HG03280 (cell line): ENCODE data around the gene RENBP.

Source experiments
- ATAC-seq: cut with Tn5 transposase; IDR thresholded peaks from one replicate; pipeline ENCODE4 v1.9.1; 2021; ENCODE audit warnings: mild to moderate bottlenecking, moderate library complexity; ENCODE audit not compliant: unreplicated experiment

Gene RENBP

DNA sequence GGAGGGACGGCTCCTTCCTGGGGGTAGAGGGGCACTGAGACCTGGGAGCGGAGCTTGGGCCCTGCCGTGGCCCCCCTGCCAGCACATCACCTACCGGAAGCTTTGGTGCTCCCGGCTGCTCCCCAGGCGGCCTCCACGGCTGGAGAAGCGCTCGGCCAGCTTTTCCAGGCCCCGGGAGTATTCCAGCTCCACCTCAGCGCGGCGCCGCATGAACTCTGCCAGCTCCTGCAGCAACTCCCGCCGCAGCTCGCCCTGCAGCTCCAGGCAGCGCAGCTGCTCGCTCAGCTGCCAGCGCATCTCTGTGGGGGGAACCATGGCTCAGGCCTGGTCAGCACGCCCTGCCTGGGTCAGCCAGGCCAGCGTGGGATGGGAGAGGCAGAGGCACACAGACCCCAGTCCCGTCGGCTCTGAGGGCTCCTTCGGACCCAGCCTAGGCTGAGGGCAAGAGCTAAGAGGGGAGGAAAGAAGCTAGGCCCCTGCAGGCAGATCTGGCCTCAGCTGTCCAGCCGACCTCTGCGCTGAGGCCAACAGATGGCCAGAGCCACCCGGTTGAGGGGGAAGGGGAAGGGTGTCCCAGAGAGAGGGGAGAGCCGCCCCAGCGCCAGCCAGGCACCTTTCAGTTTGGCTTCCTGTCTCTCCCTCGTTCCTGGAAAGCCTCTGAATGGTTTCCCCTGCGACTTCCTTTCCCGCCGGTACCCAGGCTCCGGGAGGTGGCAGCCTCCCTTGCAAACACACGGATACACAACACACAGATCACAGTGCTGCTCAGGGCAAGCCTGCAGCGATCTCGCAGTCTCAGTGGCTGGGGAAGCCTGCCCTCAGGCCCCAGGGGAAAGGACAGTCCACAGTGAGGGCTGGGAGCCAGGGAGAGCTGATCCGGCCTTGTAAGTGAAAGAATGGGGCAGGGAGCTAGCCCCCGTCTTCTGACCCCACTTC lies 22.7 kb downstream of the RENBP start:
- no peak for ATAC-seq

DNA sequence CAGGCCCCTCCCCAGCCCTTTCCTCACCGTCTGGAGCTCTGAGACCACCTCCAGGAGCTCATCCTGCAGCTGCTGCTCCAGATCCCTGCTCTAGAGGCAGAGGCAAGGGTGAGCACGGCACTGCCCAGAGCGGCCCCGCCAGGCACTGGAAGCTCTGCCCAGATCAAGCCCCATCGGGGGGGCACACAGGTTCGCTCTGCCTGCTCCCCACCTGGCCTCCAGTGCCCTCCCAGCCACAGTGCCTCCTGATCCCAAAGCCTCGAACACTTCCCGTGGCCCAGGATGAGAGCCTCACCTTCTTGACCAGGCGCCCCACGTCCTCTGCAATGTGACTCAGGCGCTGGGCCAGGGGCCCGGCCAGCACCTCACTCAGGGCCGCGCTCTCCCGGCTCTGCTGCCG lies 23.4 kb downstream of the RENBP start:
- ATAC-seq, result no peak

DNA sequence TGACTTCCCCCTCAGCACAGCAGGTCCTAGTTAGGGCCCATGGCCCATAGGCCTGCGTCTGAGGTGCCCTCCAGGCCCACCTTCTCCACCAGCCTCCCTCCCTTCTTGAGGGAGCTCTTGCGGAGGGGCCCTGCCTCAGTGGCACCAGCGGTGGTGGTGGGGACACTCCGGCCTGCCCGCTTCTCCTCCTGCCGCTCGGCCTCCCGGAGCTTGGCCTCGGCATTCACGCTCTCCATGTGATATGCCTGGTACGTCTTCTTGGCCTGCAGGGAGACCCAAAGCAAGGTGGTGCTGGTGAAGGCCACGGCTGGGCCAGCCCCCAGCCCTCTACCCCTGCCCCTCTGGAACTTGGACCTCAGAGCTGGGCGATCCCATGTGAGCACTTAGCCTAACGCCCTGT lies 23.9 kb downstream of the RENBP start:
- ATAC-seq, result no peak

DNA sequence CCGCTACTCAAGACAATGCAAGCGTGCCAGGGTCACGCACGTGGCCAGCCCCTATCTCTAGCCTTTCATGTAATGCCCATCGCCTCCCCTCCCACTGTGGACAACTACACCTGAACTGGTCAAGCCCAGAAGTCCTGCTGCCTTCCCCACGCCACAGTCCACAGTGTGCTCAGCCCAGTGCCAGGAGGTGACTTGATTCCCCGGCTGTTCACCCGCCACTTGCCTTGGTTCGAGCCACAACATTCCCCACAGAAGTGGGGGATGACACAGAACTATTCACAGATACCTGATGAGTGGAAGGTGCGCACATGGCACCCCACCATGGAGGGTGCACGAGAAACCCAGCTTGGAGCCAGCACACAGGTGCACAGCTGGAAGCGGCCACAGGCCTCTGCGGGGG lies 25.2 kb downstream of the RENBP start:
- ATAC-seq, result no peak

DNA sequence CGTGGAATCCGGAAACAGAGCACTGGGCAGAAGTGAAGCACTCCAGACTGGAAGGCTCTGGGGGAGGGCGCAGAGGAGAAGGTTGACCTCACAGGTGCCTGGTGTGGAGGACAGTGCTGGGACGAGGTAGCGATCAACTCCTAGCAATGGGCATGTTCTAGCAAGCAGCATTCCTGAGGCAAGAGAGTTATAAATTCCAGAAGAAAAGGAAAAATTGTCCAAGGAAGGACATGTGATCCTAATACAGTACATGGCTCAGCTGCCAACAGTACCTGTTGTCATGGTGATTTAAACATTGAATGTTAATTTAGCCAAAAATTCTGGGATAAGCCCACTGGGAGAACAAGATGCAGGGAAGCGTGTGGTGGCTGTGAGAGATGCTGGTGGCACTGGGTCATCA lies 26.6 kb downstream of the RENBP start:
- ATAC-seq, result no peak

DNA sequence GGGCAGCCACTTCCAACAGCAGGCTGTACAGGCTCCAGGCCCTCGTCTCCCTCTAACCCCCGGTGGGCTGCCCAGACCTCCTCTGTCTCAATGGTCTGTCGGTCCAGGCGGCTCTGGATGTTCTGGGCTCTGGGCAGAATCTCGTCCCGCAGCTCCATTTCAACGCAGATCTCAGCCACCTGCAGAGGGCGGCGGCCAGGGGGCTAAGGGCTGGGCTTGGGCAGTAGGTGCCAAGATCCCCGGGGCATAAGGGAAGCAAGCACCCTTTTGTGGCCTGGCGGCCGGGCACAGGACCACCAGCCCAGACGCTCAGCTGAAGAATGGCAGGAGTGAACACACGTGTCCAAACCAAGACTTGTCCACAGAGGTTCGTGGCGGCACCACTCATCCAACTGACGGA lies 30.7 kb downstream of the RENBP start:
- no peak for ATAC-seq

DNA sequence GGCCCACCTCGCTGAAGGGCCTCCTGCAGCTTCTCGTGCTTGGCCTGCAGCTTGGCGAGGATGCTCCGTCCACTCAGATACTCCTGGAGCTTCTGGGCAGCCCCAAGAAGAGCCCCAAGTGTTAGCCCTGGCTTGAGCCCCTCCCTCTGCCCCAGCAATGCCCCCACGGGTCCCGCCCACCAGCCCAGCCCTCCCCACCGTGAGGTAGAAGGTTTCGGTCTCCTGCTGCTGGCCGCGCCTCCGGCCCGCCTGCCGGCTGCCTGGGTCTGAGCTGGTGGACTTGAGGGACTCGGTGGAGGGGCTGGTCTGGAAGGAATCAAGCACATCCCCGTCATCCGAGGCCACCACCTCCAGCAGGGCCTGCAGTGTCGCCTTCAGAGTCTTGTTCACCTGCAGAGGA lies 31.2 kb downstream of the RENBP start:
- no peak for ATAC-seq

DNA sequence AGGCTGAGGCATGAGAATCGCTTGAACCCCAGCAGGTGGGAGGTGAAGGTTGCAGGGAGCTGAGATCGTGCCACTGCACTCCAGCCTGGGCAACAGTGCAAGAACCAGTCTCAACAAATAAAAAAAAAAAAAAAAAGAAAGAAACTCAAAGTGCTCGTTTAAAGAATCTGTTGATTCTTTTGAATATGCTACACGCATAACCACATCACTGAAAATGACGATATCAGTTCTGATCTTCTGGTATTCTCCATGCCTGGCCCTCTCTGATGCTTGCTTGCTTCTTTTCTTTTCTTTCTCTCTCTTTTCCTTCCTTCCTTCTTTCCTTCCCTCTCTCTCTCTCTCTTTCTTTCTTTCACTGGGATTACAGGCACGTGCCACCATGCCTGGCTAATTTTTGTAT lies 32.6 kb downstream of the RENBP start:
- no peak for ATAC-seq

DNA sequence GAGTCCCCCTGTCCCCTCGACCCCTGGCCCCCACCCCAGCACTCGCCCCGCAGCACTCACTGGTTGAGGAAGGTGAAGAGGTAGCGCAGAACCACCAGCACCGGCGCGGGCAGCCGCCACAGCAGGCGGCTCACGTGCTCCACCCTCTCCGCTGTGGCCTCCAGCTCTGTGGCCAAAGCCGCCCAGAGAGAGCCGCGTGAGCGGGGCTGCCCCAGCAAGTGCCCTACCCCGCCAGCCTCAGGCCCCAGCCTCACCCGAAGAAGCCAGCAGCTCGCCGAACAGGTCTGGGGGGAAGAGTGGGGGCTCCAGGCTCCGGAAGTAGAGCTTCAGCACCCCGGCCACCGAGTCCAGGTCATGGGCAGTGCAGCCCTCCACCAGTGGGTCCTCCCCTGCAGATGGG lies 34.0 kb downstream of the RENBP start:
- ATAC-seq, result no peak

DNA sequence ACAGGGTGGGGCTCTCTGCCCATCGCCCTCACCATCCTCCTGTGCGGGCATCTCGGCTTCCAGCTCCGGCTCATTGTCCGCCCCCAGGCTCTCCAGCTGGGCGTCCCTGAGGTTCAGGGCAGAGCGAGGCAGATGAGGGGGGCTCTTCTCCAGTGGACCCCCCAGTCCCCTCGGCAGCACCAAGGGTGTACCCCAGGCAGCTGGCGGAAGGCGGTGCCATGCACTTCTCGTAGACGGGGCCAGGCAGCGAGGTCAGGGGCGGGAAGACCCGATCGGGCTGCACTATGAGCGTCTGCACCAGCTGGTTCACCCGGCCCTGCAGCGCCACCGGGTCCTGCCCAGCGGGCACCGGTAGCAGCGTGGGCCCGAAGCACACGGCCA lies 34.5 kb downstream of the RENBP start:
- no peak for ATAC-seq

DNA sequence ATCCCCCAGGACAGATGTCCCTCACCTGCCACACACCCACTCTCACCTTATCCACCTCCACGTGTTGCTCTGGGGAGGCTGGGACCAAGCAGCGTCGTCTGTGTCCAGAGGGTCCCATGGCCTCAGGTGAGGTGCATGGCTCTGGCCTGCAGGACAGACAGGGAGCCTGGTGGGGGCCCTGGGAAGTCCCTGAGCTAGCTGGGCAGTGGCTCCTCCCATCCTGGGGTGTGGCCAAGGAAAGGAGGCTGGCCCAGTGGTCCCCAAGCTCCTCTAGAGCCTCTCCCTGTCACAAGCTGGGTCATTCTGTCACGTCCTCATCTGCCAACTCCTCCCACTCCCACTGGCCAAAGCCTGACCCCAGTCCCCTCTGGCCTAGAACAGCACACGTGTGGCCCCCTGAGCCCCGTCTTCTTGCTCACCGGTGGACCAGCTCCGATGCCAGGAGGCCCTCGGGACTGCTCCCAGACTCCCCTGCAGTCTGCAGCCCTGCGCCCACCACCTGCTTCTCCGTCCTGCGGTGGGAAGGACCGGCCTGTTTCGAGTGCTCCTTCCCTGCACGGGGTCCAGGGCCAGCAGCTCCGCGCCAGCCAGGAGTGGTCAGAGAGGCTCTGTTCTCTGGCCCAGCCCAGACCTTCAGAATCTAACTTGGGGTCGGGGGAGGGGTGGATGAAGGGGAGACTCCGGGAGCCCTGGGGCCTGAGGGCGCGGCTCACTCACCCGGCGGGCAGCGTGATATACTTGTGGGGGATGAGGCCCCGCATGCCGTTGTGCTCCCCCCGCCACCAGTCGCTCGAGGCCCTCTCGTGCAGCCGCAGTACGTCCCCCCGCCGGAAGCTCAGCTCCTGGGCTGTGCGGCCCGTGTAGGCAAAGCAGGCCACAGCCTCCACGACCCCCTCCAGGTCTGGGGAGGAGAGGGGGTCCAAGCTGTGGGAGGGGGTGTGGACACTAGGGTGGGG lies 35.1 kb downstream of the RENBP start:
- ATAC-seq, result no peak

DNA sequence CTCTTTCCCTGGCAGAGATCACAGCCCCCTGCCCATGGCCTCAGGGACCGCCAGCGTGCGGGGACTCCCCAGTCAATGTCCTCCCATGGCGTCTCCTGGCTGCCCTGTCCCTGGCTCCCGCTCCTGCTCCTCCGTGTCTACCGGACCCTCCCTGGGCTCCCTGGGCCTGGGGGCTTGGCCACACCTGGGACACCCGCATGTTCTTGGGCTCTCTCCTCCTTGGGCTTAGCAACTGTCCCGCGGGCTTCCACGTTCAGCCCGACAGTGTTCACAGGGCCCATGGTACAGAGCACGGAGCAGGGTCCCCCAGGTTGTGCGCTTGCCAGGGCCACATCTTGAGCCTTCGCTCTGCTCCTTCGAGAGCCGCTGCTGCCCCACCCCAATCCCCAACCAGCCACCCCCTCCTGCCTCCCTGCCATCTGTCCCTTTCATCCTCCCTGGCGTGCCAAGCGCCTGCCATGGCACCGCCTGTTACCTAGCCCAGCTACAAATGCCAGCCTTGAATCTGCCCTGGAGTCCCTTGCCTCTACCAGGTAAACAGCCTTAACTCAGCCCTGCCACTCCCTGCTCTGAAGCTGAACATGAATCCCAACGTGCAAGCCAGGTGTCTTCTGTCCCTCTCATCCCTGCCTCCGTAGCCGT lies 36.1 kb downstream of the RENBP start:
- ATAC-seq, result no peak

DNA sequence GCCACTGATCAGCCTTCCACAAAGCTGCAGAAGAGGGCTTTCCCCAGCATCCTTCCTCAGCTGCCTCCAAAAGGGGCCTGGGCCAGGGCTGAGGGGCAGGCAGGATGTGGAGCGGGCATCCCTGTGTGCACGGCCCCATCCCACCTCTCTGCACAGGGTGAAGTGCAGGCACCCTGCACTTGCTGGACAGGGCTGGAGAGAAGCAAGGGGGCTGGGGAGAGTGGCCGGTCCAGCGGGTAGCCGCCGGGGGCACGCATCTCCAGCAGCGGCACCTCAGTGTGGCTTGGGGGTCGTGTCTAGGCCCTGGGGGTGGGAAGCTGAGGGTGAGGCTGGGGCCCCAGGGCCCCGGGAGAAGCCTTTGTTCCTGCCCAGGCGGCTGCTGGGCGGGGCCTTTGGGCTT lies 37.0 kb downstream of the RENBP start:
- ATAC-seq, result no peak

DNA sequence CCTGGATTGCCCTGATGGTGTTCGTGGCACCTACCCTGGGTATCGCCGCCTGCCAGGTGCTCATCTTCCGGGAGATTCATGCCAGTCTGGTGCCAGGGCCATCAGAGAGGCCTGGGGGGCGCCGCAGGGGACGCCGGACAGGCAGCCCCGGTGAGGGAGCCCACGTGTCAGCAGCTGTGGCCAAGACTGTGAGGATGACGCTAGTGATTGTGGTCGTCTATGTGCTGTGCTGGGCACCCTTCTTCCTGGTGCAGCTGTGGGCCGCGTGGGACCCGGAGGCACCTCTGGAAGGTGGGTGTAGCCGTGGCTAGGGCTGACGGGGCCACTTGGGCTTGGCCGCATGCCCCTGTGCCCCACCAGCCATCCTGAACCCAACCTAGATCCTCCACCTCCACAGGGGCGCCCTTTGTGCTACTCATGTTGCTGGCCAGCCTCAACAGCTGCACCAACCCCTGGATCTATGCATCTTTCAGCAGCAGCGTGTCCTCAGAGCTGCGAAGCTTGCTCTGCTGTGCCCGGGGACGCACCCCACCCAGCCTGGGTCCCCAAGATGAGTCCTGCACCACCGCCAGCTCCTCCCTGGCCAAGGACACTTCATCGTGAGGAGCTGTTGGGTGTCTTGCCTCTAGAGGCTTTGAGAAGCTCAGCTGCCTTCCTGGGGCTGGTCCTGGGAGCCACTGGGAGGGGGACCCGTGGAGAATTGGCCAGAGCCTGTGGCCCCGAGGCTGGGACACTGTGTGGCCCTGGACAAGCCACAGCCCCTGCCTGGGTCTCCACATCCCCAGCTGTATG lies 38.1 kb downstream of the RENBP start:
- ATAC-seq, result no peak

DNA sequence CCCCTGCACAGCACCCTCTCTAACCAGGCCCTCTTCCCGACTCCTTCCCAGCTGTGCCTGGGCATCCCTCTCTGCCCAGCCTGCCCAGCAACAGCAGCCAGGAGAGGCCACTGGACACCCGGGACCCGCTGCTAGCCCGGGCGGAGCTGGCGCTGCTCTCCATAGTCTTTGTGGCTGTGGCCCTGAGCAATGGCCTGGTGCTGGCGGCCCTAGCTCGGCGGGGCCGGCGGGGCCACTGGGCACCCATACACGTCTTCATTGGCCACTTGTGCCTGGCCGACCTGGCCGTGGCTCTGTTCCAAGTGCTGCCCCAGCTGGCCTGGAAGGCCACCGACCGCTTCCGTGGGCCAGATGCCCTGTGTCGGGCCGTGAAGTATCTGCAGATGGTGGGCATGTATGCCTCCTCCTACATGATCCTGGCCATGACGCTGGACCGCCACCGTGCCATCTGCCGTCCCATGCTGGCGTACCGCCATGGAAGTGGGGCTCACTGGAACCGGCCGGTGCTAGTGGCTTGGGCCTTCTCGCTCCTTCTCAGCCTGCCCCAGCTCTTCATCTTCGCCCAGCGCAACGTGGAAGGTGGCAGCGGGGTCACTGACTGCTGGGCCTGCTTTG lies 38.9 kb downstream of the RENBP start:
- ATAC-seq, result no peak

DNA sequence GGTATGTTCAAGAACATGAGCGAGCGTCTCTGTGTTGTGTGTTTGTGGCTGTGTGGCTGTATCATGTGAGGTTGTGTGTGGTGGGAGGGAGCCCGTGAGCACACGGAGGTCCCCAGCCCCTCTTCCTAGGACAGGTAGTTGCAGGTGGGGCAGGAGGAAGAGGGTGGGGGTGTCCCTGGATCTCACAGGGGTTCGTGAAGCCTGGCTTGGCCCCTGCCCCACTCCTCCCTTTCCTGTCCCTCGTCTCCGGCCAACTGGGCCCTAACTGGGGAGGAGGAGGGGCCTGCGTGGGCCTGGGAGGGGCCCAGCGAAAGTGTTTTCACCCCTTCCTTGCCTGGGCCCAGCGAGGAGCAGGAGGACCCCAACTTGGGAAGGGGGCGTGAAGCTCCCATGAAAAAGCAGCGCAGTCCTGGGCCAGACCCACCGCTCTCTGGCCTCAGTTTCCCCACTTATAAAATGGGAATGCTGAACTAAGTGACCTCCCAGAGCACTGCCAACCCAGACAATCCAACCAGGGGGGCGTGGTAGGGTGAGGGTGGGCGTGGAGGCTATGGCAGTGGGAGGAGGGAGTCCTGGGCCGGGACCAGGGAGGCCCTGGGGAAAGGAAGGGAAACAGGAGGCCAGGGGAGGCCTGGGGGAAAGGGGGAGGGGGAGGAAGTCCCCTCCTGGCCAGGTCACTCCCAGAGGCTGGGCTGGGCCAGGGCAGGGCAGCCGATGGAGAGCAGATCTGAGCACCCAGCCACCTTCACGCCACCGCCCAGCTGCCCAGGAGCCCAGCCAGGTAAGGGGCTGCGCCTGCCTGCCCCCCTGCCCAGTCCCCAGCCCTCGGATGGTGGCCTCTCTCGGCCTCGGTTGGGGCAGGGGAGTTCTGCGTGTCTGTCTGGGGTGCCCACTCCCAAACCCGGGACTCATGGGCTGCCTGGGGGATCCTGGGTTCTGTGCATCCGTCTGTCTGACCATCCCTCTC lies 40.2 kb downstream of the RENBP start, which contains the start of gene AVPR2:
Gene AVPR2 (plus strand): TSS at position 683 of the 967 bp plus-strand sequence. CDS start 473 bp downstream, outside the sequence.
- ATAC-seq, result no peak

DNA sequence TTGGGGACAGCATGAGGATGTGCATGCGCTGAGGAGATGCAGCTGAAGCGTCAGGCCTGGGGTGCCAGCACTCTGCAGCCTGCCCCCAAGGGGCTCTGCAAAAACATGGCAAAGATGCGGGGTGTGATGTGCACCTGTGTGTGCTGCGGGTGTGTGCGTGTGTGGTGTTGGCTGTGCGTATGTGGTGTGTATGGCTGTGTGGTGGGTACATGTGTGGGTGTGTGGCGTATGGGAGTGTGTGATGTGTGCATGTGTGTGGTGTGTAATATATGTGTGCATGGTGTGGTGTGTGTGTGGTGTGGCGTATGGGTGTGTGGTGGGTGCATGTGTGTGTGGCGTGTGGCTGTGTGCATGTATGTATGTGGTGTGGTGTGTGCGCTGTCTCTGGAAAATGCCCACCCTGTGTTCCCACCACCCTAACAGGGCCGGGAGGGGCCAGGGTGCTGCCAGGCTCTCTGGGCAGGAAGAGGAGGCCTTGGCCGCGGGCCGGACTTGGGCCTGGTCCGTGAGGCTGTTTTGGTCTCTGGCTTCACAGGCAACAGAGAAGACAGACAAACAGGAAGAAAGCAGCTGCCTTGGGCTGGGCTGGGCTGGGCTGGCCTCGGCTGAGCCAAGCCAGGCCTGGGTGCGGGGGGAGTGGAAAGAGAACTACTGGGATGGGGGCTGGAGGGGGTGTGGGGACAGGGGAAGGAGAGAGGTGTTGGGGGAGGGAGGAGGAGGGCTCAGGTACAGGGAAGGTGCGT lies 41.0 kb downstream of the RENBP start:
- ATAC-seq, result no peak

DNA sequence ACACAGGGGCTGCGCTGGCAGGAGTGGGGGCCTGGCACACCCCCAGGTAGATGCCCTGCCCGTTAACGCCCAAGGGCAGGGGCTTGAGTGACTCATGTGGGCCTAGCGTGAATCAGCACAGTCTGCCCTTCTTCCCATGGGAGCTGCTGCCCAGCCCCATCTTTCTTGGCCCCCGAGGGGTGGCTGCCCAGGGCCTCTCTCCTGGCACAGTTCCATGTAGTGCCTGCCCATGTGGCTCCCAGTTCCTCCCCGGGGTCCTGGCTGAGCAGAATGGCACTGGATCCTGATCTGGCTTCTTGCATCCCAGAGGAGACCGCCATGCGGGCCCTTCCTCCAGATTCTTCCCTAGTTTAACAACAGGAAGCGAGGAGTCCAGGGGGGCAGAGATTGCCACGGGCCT lies 42.1 kb downstream of the RENBP start:
- ATAC-seq, result no peak
